HEK293 (cell line): ENCODE measurements around the gene FAM221B.

Experiments
- CTCF ChIP-seq: fragments of 450-650 bp; formaldehyde crosslinking; IDR thresholded peaks from 2 replicates; pipeline ENCODE4 v1.5.1; 2016; ENCODE audit warnings: missing biosample characterization, missing genetic modification characterization
- ZBTB26 ChIP-seq: fragments of 450-650 bp; formaldehyde crosslinking; optimal IDR thresholded peaks from 2 replicates; pipeline ENCODE3; 2016; ENCODE audit warnings: missing biosample characterization, mild to moderate bottlenecking, missing genetic modification characterization
- ZNF362 ChIP-seq: fragments of 450-650 bp; formaldehyde crosslinking; IDR thresholded peaks from 2 replicates; pipeline ENCODE4 v1.5.1; 2016; ENCODE audit warnings: missing biosample characterization, missing genetic modification characterization
- ZSCAN30 ChIP-seq: fragments of 450-650 bp; IDR thresholded peaks from 2 replicates; pipeline ENCODE4 v1.5.1; 2018; ENCODE audit warnings: missing biosample characterization, mild to moderate bottlenecking, missing genetic modification characterization, moderate library complexity

- TF ChIP-seq ZSCAN30 (tag by site-specific recombination) (no peak), CTCF (tag by site-specific recombination) (no peak), ZNF362 (tag by site-specific recombination) (no peak), ZBTB26 (tag by site-specific recombination) (no peak)
Observed at GRCh38 chr9:35839926-35840325, 11.4 kb upstream of the FAM221B start.
